GM13977 (cell line): Measurements from ENCODE around the gene ATP6V1E1.
"Not testable (repeated sequence)": the region's sequence is repeated elsewhere in the genome, so short reads cannot be mapped to it uniquely, and the experiment has no call there.

Source experiments
- DNase-seq: peaks from one replicate; pipeline ENCODE4 v3.0.0; 2012; ENCODE audit warnings: low spot score
- CTCF ChIP-seq: IDR thresholded peaks from 2 replicates; pipeline ENCODE4 v1.5.1; 2012; ENCODE audit warnings: mild to moderate bottlenecking, control low read depth; ENCODE audit not compliant: insufficient read depth; ENCODE audit errors: extremely low read depth, missing control alignments
- in situ Hi-C: fragments of 300-500 bp; cut with MboI; formaldehyde crosslinking; loops from one replicate; pipeline ENCODE4 v1.12.0; 2022; ENCODE audit warnings: low sequenced_read_pairs, low pct_unique_long_range_greater_than_20kb, mixed read lengths, inconsistent platforms; ENCODE audit not compliant: unreplicated experiment

The ATP6V1E1 gene

GRCh38 chr22:17566776-17567175 is 61.8 kb downstream of the ATP6V1E1 start:
- DNase-seq: no peak
- no peak for TF ChIP-seq CTCF
- in situ Hi-C loops: no loop called here

GRCh38 chr22:17566016-17566687 is 62.4 kb downstream of the ATP6V1E1 start:
- in situ Hi-C loops, DNase-seq: not testable (repeated sequence)

- DNase-seq: no peak
- TF ChIP-seq CTCF: no peak
- in situ Hi-C loops: no loop called here
Measured at GRCh38 chr22:17563936-17564391, 64.6 kb downstream of the ATP6V1E1 start.

GRCh38 chr22:17562906-17563870 is 65.4 kb downstream of the ATP6V1E1 start, which contains the start of gene SLC25A18:
Gene SLC25A18 (plus strand): TSS chr22:17563498. CDS start chr22:17579945, 16,447 bp downstream.
- in situ Hi-C loops: no loop called here
- no peak for TF ChIP-seq CTCF
- DNase-seq: no peak

- TF ChIP-seq CTCF: no peak
- no peak for DNase-seq
- in situ Hi-C loops: no loop called here
Measured at GRCh38 chr22:17559188-17559587, 69.4 kb downstream of the ATP6V1E1 start.

GRCh38 chr22:17554814-17555213 is 73.7 kb downstream of the ATP6V1E1 start:
- in situ Hi-C loops: no loop called here
- no peak for DNase-seq
- no peak for TF ChIP-seq CTCF

GRCh38 chr22:17552737-17553136 is 75.8 kb downstream of the ATP6V1E1 start:
- in situ Hi-C loops: no loop called here
- no peak for TF ChIP-seq CTCF
- DNase-seq: no peak
